HG02981 (cell line): ENCODE data around the gene STARD7.
"Not testable (repeated sequence)": the region's sequence is repeated elsewhere in the genome, so short reads cannot be mapped to it uniquely, and the experiment has no call there.

Experiments used
- ATAC-seq: cut with Tn5 transposase; IDR thresholded peaks from one replicate; pipeline ENCODE4 v1.9.1; 2021; ENCODE audit warnings: mild to moderate bottlenecking, moderate library complexity; ENCODE audit not compliant: unreplicated experiment

STARD7 gene

DNA sequence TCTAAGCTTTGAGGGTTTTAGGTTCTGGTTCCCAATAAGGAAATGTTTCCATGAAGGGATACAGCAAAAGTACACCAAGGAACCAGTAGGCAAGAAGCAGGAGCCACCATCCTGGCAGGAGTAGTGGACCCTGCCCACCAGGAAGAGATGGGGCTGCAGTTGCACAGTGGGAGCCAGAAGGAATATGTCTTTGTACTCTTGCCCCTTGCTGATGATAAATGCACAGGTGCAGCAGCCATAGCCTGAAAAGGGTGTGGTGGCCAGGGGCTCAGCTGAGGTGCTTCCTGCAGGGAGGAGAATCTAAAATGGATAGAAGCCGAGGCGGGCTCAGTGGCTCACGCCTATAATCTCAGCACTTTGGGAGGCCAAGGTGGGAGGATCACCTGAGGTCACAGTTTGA, 29.6 kb upstream of the STARD7 start:
- ATAC-seq = no peak

- no peak for ATAC-seq
Measured at GRCh38 chr2:96236882-96237281, 28.3 kb upstream of the STARD7 start.

DNA sequence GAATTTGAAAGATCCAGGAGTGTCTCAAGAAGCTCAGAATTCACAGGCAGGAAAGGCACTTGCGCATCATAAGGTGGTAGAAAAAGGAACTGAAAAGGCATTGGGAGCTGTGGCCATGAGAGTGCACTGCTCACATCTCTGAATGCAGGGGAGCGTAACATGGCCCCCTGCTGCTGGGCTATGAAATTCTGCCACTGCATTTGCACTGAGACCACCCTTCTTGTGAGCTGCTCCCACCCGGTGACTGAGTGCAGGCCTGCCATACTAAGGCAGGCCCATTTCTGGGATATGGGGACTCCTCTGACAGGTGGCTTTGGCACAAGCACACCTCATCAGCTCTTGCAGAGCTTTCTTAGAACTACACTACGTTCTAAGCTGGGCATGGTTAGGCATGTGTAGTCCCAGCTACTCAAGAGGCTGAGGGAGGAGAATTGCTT, 25.3 kb upstream of the STARD7 start:
- peak; percentile 87 for ATAC-seq

DNA sequence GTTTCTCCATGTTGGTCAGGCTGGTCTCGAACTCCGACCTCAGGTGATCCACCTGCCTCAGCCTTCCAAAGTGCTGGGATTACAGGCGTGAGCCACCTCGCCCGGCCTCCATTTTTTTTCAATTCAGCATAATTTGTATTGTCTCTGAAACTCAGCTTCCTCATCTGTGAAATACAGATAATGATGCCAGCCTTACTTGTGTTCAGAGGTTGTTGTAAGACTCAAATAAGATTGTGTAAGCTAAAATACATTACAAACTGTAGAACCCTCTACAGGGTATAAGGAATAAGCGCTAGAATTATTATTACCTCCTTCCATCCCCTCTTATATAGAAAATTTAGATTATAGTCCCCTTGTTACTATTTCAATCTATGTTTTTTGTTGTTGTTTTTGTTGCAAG, 24.8 kb upstream of the STARD7 start:
- ATAC-seq = no peak

GRCh38 chr2:96231316-96231715, 22.7 kb upstream of the STARD7 start:
- ATAC-seq = no peak

DNA sequence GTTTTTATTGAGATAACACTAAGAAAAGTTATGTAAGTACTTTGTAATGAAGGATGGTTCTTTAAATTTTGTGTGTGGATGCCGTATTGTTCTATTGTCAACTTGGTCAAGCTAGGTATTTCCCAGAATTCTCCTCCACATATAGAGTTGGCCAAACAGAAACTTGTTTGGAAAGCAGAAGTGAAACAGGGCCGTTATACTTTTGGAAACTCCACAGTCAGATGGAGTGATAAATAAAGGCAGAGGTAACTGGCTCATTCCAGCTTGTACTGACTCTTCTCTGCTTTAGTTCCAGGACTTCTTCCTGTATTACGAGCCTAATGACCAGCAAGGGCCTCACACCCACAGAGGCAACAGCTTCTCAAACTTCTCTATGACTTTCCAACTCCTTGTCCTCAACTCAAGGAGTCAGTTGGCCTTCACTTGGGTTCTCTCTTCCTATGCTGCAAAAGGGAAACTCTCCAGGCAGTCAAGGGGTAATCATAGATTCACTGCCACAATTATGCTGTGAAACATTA, 16.4 kb upstream of the STARD7 start:
- ATAC-seq = peak; percentile 88

DNA sequence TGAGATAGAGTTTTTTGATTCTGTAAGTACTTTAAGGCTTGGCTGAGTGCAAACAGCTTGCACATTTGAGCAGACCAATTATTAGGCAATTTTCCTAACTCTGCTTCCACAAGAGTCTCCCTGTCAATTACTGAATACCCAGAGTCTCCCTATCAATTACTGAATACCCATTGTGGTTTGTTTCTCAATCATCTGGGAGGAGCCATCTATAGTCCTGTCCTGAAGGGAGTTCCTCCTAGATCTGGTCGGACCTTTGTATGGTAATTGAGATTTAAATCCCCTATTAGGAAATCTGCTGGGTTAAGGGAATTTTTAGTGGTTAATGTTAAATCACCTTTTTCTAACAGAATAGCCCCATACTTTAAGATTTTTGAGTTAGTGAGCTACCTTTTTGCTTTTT, 12.5 kb upstream of the STARD7 start:
- not testable (repeated sequence) for ATAC-seq

- not testable (repeated sequence) for ATAC-seq
Measured at GRCh38 chr2:96219959-96220358, 11.3 kb upstream of the STARD7 start.

DNA sequence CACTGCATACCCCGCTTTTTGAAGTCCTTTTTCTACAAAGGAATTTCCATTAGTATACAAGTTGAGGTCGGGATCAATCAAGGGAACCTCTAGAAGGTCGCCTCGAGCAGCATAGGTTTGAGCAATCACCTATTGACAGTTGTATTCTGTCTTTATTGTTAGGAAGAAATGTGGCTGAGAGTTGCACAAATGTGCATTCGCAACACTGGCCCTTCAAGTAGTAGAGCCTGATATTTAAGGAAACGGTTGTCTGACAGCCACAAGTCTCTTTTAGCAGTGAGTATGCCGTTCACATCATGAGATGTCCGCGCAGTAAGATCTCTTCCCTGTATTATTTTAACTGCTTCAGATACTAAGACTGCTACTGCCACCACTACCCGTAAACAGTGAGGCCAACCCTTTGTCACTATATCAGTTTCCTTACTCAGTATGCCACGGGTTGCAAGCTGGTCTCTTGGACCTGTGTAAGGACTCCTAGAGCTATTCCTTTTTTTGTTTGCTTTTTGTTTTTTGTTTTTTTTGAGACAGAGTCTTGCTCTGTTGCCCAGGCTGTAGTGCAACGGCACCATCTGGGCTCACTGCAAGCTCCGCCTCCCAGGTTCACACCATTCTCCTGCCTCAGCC, 10.0 kb upstream of the STARD7 start:
- ATAC-seq = no peak

DNA sequence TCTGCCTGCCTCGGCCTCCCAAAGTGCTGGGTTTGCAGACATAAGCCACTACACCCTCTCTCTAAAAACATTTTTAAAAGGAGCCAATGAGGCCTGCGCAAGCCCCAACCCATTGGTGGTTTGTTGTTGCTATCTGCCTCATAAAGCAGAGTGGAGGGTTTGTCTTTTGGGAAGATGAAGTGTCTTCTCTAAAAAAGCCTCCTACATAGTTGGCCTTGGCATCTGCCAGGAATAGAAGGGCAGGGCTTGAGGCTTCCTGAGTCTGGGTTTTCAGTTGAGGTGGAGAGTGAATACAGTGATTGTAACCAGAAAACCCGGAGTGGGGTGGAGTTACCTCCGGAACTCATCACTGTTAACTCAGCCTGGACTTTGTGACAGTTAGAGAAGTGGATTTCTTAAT, 5.9 kb upstream of the STARD7 start:
- no peak for ATAC-seq

DNA sequence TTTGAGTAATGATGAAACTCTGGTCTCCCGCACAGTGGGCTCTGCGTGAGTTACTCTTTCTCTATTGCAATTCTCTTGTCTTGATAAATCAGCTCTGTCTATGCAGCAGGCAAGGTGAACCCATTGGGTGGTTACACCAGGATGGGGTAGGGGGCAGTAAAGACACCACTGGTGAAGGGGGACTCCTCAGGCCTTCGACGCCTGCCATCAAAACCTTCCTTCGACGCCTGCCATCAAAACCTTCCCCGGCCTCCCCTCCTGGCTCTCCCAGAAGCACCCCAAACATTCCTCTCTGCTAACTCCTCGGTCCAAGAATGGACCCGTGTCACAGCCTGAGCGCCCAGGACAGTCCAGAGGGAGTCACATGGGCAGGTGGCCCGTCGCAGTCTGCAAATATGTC, 4.8 kb upstream of the STARD7 start:
- ATAC-seq = no peak

DNA sequence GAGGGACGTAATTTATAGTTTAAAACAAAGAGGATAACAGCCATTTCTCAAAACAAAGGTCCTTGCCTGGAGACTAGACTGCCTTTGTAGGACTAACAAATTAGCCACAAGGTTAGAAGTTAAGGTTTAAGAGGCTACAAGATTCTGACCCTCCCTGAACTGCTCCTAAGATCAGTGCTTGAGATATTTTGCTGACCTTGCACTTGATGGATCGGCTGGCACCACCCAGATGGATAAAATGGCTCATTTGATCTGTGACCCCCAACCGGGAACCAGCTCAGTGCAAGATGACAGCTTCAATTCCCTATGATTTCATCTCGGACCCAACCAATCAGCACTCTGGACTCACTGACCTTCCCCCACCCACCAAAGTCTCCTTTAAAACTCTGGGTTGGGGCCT, 3.7 kb upstream of the STARD7 start:
- no peak for ATAC-seq

DNA sequence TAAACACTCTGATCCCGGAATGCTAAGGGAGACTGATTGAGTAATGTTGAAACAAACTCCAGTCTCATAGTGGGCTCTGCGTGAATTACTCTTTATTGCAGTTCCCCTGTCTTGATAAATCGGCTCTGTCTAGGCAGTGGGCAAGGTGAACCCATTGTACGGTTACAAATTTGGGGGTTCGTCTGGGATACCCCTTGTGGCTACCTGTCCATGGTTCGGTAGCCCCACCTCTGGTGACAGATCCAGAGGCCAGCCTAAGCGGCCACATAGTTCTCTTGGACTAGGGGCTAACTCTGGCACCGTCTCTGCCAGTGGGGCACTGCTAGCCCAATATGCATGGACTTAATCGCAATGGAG, 1.1 kb upstream of the STARD7 start:
- ATAC-seq = no peak

DNA sequence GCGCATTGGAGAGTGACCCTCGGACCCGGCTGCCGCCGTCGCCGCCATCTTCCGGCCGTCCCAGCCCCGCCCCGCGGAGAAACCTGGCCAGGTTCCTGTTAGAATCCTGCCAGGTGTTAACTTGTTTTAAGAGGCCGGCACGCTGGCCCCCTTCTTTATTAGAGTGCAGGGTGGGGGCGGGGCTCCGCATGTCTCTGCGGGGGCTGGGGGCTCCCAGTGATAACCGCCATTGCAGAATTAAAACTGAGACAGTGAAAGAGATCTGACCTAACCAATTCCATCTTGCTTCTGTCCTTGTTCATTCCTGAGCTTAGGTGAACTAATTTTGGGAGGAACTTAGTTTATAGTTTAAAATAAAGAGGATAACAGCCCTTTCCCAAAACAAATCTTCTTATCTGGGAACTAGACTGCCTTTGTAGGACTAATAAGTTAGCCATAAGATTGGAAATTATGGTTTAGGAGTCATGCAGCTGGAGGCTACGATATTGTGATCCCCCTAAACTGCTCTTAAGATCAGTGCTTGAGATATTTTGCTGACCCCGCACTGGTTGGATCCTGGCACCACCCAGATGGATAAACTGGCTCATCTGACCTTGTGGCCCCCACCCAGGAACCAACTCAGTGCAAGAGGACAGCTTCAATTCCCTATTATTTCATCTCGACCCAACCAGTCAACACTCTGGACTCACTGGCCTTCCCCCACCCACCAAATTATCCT, 543 bp upstream of the STARD7 start:
- no peak for ATAC-seq

DNA sequence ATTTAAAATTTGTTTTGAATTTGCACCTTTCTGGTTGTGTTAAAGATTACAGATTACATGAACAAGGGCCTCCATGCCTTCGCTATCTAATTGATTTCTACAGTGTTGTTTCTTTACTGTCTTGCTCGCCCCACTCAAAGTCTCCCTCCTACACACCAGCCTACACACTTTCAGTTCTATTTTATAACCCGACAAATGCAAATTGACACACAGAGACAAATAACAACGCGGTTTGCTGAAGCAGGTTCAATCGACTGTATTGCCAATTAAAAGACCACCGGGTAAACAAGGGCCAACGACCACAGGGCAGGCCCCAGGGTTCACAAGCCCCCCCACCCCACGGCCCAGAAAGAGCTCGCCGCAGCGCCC, 869 bp downstream of the STARD7 start:
- ATAC-seq = no peak

- no peak for ATAC-seq
Measured at GRCh38 chr2:96207073-96207773, 1.4 kb downstream of the STARD7 start.

- no peak for ATAC-seq
Measured at GRCh38 chr2:96205888-96206287, 2.7 kb downstream of the STARD7 start.

- no peak for ATAC-seq
Measured at GRCh38 chr2:96204836-96205624, 3.6 kb downstream of the STARD7 start.

GRCh38 chr2:96203130-96204028, 5.2 kb downstream of the STARD7 start:
- no peak for ATAC-seq

DNA sequence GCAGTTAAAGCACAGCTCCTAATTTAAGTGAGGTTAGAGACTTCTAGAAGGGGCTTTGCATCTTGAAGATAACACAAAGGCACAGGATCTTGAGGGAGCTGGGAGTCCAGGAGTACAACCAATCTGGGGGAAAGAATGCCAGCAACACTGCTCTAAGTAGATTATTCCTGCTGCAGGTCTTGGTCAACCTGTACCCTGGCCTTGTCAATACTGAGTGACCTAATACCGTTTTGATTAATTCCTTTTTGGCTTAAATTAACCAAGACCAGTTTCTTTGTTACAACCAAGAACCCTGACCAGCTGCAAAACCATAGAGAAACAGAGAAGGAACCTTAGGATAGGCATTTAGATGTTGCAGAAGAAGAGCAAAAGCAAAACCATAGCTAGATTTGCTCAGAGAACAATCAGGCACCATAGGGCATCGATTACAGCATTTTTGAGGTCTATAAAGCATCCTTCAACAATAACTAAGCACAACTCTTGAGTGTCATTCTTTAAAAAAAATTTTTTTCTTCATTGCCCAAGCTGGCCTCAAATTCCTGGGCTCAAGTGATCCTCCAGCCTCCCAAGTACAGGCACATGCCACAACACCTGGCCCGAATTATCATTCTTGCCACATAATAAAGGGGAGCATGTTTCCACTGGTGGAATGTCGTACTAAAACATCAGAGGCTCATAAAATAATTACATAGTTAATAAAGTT, 6.3 kb downstream of the STARD7 start:
- no peak for ATAC-seq
